KBM-7 (cell line): Measurements from ENCODE around the gene LZTR1.

Experiments used
- DNase-seq: peaks from one replicate; pipeline ENCODE4 v3.0.0-alpha.2; 2015
- in situ Hi-C: fragments of 300-500 bp; cut with MboI; formaldehyde crosslinking; loops from 2 replicates; pipeline ENCODE4 v1.14.3; 2020; ENCODE audit warnings: low sequenced_read_pairs, low pct_unique_long_range_greater_than_20kb, mixed read lengths

LZTR1 gene

DNA sequence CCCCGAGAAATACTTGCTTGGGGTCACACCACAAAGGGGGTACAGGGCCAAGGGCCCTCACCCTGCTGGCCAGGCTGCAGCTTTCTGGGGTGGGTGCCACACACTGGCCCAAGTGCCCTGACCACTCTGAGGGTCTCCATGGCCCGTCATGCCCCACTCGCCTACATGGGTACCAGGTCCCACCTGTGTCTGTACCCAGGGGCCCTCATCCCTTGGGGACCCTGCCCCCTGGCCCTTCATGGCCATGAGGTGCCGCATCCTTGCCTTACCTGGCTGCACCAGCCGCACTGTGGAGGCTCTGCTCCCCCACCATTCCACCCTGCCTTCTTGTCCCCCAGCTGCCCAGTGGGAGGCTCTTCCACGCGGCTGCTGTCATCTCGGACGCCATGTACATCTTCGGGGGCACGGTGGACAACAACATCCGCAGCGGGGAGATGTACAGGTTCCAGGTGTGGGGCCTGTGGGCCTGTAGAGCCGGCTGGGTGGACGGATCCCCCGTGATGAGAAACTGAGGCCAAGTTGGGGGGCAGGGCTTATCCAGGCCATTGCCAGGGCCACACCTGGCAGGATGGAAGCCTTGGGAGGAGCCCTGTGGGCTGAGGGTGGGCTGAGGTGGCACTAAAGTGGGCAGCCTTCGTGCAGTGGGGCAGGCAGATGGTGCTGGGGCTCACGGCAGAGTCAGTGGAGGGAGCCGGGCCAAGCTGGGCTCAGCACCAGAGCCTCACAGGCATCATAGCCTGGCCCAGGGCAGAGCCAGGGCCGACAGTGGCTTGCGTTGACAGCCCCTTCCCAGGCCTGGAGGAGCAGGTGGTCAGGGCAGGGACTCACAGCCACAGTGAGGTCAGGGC is 10.6 kb downstream of the LZTR1 start:
- DNase-seq, result no peak
- in situ Hi-C loops, result no loop called here

GRCh38 chr22:20993304-20994127 is 11.4 kb downstream of the LZTR1 start:
- DNase-seq, result no peak
- in situ Hi-C loops, result no loop called here

DNA sequence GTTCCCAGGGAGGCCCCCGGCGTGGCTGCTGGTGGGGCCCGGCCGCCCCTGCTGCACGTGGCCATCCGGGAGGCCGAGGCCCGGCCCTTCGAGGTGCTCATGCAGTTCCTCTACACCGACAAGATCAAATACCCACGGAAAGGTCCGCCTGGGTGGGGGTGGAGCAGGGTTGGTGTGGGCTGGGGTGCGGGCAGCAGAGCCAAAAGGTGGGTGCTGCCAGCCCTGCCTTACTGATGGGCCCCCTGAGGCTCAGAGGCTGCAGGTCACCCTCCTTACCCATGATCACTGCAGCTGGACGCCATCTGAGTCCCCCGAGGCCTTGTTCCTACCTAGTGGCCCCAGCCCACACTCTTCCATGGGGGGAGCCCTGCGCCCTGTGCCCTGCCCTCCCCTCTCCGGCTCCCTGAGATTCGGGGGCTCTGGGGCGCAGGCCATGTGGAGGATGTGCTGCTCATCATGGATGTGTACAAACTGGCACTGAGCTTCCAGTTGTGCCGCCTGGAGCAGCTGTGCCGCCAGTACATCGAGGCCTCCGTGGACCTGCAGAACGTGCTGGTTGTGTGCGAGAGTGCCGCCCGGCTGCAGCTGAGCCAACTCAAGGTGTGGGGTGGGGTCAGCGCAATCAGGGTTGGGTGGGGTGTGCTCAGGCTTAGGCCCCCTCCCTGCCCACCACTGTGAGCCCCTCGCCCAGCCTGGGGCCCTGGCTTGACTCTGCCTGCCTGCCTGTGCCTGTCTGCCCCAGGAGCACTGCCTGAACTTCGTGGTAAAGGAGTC is 12.2 kb downstream of the LZTR1 start:
- in situ Hi-C loops, result no loop called here
- no peak for DNase-seq

GRCh38 chr22:20994902-20995241 is 12.8 kb downstream of the LZTR1 start:
- no peak for DNase-seq

DNA sequence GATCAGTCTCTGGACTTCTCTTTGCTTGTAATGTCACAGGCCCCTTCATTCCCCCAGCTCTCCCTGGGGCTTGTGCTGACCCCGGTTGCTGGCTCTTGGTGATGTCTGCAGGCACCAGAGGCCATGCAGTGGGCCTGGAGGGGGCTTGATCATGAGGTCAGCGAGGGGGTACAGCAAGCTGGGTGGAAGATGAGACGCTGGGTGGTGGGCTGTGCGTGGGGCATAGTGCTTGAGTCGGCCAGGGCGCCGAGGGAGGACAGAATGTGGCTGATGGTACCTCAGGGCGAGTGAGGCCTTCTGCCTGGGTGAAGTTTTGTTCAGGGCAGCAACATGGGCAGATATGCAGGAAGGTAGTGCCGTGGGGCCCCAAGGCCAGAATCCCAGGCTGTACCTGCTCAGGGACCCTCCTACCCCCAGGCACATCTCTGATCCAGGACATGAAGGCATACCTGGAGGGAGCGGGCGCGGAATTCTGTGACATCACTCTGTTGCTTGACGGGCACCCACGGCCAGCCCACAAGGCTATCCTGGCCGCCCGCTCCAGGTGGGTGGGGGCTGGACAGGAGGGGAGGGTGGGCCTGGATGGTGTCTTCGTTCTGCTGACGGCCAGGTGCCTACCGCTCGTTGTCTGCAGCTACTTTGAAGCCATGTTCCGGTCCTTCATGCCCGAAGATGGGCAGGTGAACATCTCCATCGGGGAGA is 13.4 kb downstream of the LZTR1 start:
- no peak for DNase-seq
- in situ Hi-C loops, result no loop called here

More at GRCh38 chr22:20994902-20995241, 12.8 kb downstream of the LZTR1 start:
- in situ Hi-C loops, result no loop called here

DNA sequence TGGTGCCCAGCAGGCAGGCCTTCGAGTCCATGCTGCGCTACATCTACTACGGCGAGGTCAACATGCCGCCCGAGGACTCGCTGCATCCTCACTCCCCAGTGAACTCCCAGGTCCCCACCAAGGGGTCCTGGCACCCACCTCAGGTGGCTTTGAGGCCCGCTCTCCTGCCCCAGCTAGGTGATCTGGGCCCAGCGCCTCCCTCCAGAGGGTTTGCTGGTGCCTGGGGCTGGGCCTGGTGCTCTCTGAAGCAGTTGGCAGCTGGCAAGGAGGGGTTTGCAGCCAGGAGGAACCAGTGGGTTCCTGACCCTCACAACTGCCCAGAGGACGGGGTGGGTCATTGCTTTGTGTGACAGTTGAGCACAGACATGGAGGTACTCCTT is 13.9 kb downstream of the LZTR1 start:
- DNase-seq, result no peak
- in situ Hi-C loops, result no loop called here

DNA sequence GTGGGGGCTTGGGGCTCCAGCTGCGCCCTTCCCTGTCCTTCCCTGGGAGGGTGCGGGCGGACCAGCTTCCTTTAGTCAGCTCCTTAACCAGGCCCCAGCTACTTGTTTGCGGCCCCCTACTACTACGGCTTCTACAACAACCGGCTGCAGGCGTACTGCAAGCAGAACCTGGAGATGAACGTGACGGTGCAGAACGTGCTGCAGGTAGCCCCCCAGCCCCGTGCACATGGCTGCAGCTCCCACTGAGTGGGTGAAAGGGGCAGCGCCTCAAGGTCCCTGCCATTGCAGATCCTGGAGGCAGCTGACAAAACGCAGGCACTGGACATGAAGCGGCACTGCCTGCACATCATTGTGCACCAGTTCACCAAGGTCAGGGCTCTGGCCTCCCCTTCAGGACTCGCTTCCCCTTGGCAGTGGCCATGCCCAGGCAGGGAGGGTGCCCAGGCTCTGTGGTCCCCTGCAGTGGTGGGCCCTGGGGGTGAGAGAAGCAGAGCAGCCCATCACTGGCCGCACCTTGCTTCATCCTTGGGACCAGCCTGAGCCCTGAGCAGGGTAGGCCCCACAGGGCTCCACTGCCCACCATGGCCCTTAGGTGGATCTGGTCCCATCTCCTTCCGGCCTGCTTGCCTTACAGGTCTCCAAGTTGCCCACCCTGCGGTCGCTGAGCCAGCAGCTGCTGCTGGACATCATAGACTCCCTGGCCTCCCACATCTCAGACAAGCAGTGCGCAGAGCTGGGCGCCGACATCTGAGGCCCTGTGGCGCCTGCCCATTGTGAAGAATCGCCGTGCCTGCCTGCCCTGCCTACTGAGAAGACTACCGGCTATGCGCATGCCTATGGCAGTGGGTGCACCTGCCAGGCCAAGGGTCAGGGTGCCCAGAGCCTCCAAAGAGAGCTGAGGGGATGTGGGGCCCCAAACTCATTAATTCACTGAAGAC is 14.8 kb downstream of the LZTR1 start:
- no peak for DNase-seq
- in situ Hi-C loops, result no loop called here

- in situ Hi-C loops, result no loop called here
- no peak for DNase-seq
Measured at GRCh38 chr22:20997536-20998257, 15.6 kb downstream of the LZTR1 start.

- in situ Hi-C loops, result no loop called here
Measured at GRCh38 chr22:20998411-20999336, 16.6 kb downstream of the LZTR1 start.

GRCh38 chr22:20999350-21000206 is 17.5 kb downstream of the LZTR1 start:
- DNase-seq, result no peak
- in situ Hi-C loops, result no loop called here

More at GRCh38 chr22:20998411-20999336, 16.6 kb downstream of the LZTR1 start:
- DNase-seq, result no peak

GRCh38 chr22:21000207-21000986 is 18.3 kb downstream of the LZTR1 start:
- DNase-seq, result no peak
- in situ Hi-C loops, result no loop called here

- DNase-seq, result no peak
Measured at GRCh38 chr22:21000987-21001600, 19.0 kb downstream of the LZTR1 start.

GRCh38 chr22:21001601-21002325 is 19.7 kb downstream of the LZTR1 start, which contains the start of gene THAP7:
Gene THAP7 (minus strand): TSS chr22:21002118. CDS start chr22:21001911, 207 bp downstream.
- DNase-seq, result peak; percentile 95
- in situ Hi-C loops, result no loop called here

More at GRCh38 chr22:21000987-21001600, 19.0 kb downstream of the LZTR1 start:
- in situ Hi-C loops, result no loop called here

- in situ Hi-C loops, result no loop called here
- DNase-seq, result no peak
Measured at GRCh38 chr22:21003782-21004181, 21.7 kb downstream of the LZTR1 start.
